Esophagus muscularis mucosa (tissue), 4 donors: Measurements from ENCODE around the gene FCGBP. TPM values are rescaled to one million over a fixed set of nuclear protein-coding genes. Genes with fewer than 3 reads are reported as not detected.

Experiments
- DNase-seq: peaks from one replicate; pipeline ENCODE4 v3.0.0-alpha.2; 2017; ENCODE audit errors: extremely low spot score
- H3K27ac ChIP-seq, 4 donors: fragments of 200-600 bp; sonication (generic); replicated peaks in 1 of 4; 1 replicate in 3 of 4; 2 replicates in 1 of 4; pipeline ENCODE4 v1.5.1; 2016 to 2019; ENCODE audit warnings: mild to moderate bottlenecking in 1 of 4
- H3K27me3 ChIP-seq, 4 donors: fragments of 200-600 bp; sonication (generic); one replicate each; pipeline versions ENCODE4 v1.5.1 to v1.6.0; 2016 to 2019
- H3K36me3 ChIP-seq, 4 donors: fragments of 200-600 bp; sonication (generic); one replicate each; pipeline ENCODE4 v1.5.1; 2016 to 2019
- H3K4me1 ChIP-seq, 4 donors: fragments of 200-600 bp; sonication (generic); one replicate each; pipeline ENCODE4 v1.5.1; 2016 to 2019
- H3K4me3 ChIP-seq, 4 donors: fragments of 200-600 bp; sonication (generic); 1 replicate in 2 of 4; 2 replicates in 2 of 4; pipeline ENCODE4 v1.5.1; 2016 to 2019; ENCODE audit warnings: mild to moderate bottlenecking in 4 of 4, moderate library complexity in 1 of 4
- H3K9me3 ChIP-seq, 4 donors: fragments of 200-600 bp; sonication (generic); 1 replicate in 3 of 4; 2 replicates in 1 of 4; pipeline ENCODE4 v1.5.1; 2016 to 2019
- CTCF ChIP-seq, 3 experiments: fragments of 200-600 bp in 2 of 3; fragments of 450-650 bp in 1 of 3; sonication (generic) in 2 of 3; IDR thresholded peaks; one replicate each; pipeline ENCODE4 v1.5.1; 2017 to 2019; ENCODE audit warnings: antibody characterized with exemption in 3 of 3, mild to moderate bottlenecking in 2 of 3, moderate library complexity in 1 of 3
- EP300 ChIP-seq: sonication (generic); formaldehyde crosslinking; IDR thresholded peaks from one replicate; pipeline ENCODE4 v1.6.1; 2017; ENCODE audit warnings: antibody characterized with exemption
- POLR2A ChIP-seq: fragments of 450-650 bp; IDR thresholded peaks from one replicate; pipeline ENCODE4 v1.6.1; 2017; ENCODE audit warnings: antibody characterized with exemption, moderate library complexity, mild to moderate bottlenecking, low read depth
- POLR2AphosphoS5 ChIP-seq, 2 donors: sonication (generic); formaldehyde crosslinking; IDR thresholded peaks; one replicate each; pipeline ENCODE4 v1.6.1; 2017; ENCODE audit warnings: antibody characterized with exemption in 2 of 2
- whole genome bisulfite sequencing: methylation state at CpG from one replicate; pipeline ENCODE4 v1.1.5; 2018; 5-methylcytosine and 5-hydroxymethylcytosine counted together
- intact Hi-C: fragments of 100-400 bp; cut with DNase I; formaldehyde crosslinking; loops from one replicate; pipeline ENCODE4 v1.15.1; 2023
- total RNA-seq, 4 donors: library from RNA; depleted of rRNA; stranded (reverse); fragments of >200 nt; gene quantifications; one replicate each; pipeline versions ENCODE4 v1.1.0 to v1.2.1, GENCODE V29; 2016

FCGBP gene
- 1 to 10 TPM; 2.1 to 8.1 (median 4.4) TPM for total RNA-seq

- DNase-seq: no peak
- Histone ChIP-seq H3K4me1 (no peaks in the 10 kb centered on the region), H3K36me3 (no peaks in the 10 kb centered on the region), H3K4me3 (no peak within 1 kb of the TSS), H3K27me3 (peaks cover 0 to 37% (median 3%) of the 10 kb centered on the region in 4 donors), H3K9me3 (peaks cover 0 to 8% (median 5%) of the 10 kb centered on the region in 4 donors), H3K27ac (no peak within 1 kb of the TSS)
- no peak for TF ChIP-seq CTCF (IDR thresholded peaks at IDR 0.05)
- no peak for TF ChIP-seq POLR2AphosphoS5 (IDR thresholded peaks at IDR 0.05)
- no peak for TF ChIP-seq POLR2A
- no peak for TF ChIP-seq EP300
- intact Hi-C loops: no loop called here
- 75% methylated on average over 5 of the region's 5 CpGs for WGBS
These were observed at the start of gene FCGBP for GRCh38 chr19:39934584-39935363. Gene FCGBP, minus strand, starts transcription at chr19:39934634.

- no peak for DNase-seq
- Histone ChIP-seq H3K27ac (no peak overlapping the region), H3K4me3 (no peak overlapping the region), H3K27me3 (no peaks in the 10 kb centered on the region), H3K9me3 (peaks cover 0 to 31% (median 14%) of the 10 kb centered on the region in 4 donors), H3K4me1 (no peaks in the 10 kb centered on the region), H3K36me3 (peaks cover 24 to 49% (median 37%) of the 10 kb centered on the region in 4 donors)
- intact Hi-C loops: no loop called here
- WGBS: 88% methylated on average over 5 of the region's 5 CpGs
- TF ChIP-seq POLR2AphosphoS5 (IDR thresholded peaks at IDR 0.05) (no peak), EP300 (no peak), CTCF (IDR thresholded peaks at IDR 0.05) (no peak), POLR2A (no peak)
These were observed 49.4 kb upstream of the FCGBP start for GRCh38 chr19:39983695-39984300.

- no peak for DNase-seq
- Histone ChIP-seq H3K27me3 (no peaks in the 10 kb centered on the region), H3K27ac (no peak overlapping the region), H3K36me3 (peaks cover 27 to 59% (median 47%) of the 10 kb centered on the region in 4 donors), H3K9me3 (peaks cover 0 to 31% (median 14%) of the 10 kb centered on the region in 4 donors), H3K4me3 (no peak overlapping the region), H3K4me1 (no peaks in the 10 kb centered on the region)
- WGBS: 100% methylated on average over 1 of the region's 1 CpG
- no peak for TF ChIP-seq EP300
- no peak for TF ChIP-seq POLR2AphosphoS5 (IDR thresholded peaks at IDR 0.05)
- no peak for TF ChIP-seq POLR2A
- no peak for TF ChIP-seq CTCF (IDR thresholded peaks at IDR 0.05)
- intact Hi-C loops: no loop called here
These were observed 48.4 kb upstream of the FCGBP start for GRCh38 chr19:39982883-39983282.

- intact Hi-C loops: no loop called here
- no peak overlapping the region for H3K4me3 ChIP-seq
- DNase-seq: no peak
- no peak overlapping the region for H3K27ac ChIP-seq
- no peak for TF ChIP-seq EP300
- TF ChIP-seq CTCF (IDR thresholded peaks at IDR 0.05): no peak
- no peak for TF ChIP-seq POLR2AphosphoS5 (IDR thresholded peaks at IDR 0.05)
- TF ChIP-seq POLR2A: no peak
- peaks cover 17 to 29% (median 26%) of the 10 kb centered on the region in 4 donors for H3K4me1 ChIP-seq
- H3K36me3 ChIP-seq: peaks cover 39 to 75% (median 71%) of the 10 kb centered on the region in 4 donors
- H3K9me3 ChIP-seq: no peaks in the 10 kb centered on the region
- H3K27me3 ChIP-seq: no peaks in the 10 kb centered on the region
- 84% methylated on average over 24 of the region's 24 CpGs for WGBS
These were observed 40.1 kb upstream of the FCGBP start for GRCh38 chr19:39974377-39975155.
